Stimulated activated CD4-positive, alpha-beta T cell treated with anti-CD3 and anti-CD28 coated beads, Interleukin-1b, Interleukin-23, amount 100 ng/mL, for 1 hour (primary cell): Measurements from ENCODE around the gene MAGI1.
"Not testable (repeated sequence)": the region's sequence is repeated elsewhere in the genome, so short reads cannot be mapped to it uniquely, and the experiment has no call there.

Experiments
- DNase-seq, 2 donors: peaks; one replicate each; pipeline ENCODE4 v3.0.0-alpha.2; 2020; ENCODE audit warnings: low read depth in 2 of 2

MAGI1 gene

GRCh38 chr3:66038726-66039589 is at the start of gene MAGI1:
Gene MAGI1, minus strand, starts transcription at chr3:66038918. Its CDS starts 610 bp downstream, at chr3:66038308.
- DNase-seq, result no peak

DNA sequence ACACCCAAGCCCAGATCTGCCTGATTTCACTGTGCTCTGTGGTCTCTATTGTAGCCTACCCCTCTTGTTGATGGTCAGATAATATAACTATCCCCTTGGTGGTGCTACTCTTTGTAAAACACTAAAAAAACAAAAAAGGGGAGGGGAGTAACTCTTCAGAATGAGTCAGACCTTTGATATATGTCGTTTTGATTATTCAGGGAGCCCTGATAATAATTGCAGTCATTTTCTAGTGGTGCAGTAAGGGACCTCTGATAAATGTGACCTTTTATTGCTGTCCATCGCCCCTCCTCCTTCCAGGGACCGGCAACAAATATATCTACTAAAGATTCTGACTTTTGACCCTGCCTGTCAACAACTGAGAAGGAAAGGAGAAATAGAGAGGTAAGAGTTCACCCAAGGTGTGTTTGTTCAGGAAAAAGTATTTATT is 45.1 kb upstream of the MAGI1 start:
- DNase-seq, result no peak

- DNase-seq, result no peak
These were observed 44.5 kb upstream of the MAGI1 start for GRCh38 chr3:66083096-66083678.

DNA sequence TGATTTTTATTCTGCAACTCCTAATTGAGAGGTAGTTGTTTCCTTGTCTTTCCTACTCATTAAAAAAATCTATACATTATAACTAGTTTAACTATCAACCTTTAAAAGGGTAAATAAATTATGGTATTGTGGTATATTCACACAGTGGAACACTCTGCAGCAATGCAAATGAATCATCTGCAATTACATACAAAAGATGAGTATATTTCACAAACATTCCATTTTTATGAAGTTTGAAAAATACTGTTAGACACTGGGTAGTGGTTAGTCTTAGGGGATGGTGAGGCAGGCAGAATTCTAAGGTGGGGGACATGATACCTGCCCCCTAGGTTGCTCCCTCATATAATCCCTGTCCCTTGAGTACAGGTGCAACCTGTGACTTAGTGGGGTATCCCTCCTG is 44.0 kb upstream of the MAGI1 start:
- DNase-seq, result no peak

GRCh38 chr3:66080167-66080566 is 41.4 kb upstream of the MAGI1 start:
- DNase-seq, result no peak

- no peak for DNase-seq
These were observed 39.3 kb upstream of the MAGI1 start for GRCh38 chr3:66077973-66078372.

DNA sequence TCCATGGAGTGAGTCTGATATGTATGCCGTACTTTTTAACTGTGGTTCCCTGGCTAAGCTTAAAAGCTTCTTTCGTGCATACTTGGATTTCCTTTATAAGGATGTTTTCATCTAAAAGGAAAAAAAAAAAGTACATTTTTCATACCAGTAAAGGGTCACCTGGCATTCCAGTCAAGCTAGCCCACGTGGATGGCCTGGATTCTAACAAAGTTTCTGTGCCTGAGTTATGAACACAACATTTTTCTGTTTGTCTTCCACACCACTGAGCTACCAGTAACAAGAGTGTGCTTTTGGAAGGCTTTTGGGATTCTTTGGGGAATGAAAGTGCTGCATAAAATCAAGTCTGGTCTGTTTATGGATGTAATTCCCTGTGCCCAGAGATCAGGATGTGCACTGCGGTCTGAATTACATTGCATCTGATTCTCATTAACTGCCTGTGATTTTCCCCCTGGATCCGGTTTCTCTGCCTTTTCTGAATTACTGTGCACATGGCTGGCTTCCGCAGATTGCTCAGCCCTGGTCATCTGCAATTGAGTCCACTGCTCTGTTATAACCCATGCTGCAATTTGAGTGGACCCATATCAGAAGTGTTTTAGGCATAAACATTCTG is 38.2 kb upstream of the MAGI1 start:
- no peak for DNase-seq

- no peak for DNase-seq
These were observed 36.6 kb upstream of the MAGI1 start for GRCh38 chr3:66075281-66075680.

DNA sequence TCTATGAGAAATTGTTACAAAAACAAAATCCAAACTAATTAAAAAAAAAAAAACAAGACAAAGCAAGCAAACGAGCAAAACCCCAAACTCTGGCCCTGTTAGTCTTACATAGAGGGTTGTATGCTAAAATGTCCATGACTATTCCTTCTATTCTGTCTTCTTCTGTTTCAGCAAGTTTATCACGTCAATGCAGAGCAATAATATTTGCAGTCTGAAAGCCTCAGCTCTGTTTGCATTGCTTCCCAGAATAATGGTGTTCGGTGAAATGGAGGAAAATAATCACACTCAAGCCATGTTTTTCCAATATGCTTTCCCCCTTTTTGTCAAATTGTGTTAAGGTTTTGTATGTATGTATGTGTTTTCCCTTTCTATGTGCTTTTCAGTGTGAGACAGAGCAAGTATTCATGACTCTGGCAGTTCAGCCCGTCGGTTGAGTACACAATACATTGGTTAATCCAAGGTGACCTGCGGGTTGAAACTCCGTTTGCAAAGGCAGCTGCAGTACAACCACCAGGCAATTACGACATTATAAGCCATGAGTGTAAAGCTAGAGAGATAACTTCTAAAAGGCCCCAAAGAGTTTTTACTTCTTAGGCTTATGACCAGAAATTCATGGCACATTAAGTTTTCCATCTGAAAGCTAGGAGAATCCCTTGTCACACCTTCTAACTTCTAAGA is 34.9 kb upstream of the MAGI1 start:
- no peak for DNase-seq

GRCh38 chr3:66068255-66068654 is 29.5 kb upstream of the MAGI1 start:
- no peak for DNase-seq

DNA sequence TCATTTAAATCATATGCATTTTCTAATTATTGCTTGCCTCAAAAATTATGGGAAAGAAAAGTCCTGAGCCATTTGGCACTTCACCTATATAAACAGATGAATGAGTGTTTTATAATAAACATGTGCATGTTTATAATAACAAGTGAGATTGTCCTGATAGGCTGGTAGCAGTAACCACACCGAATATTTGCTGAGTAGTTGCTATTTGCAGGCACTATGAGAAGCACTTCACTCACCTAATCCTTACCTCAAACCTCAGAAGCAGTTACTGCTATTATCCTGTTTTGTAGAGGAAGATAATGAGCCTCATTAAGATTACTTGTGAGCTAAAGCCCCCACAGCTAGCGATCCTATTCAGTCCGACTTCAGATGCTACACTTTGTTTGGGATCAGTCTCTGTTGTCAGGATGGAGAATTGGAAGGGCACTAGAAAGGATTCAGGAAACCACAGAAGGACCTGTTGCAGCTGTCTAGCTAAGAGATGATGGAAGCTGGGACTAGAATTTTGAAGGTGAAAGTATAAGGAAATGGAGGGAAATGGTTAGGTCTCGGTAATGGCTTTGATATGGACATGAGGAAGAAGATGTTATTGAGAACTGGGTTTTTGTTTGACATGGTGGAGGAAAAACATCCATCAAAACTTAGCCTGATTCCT is 28.4 kb upstream of the MAGI1 start:
- DNase-seq, result no peak

GRCh38 chr3:66055289-66055688 is 16.6 kb upstream of the MAGI1 start:
- DNase-seq, result no peak

DNA sequence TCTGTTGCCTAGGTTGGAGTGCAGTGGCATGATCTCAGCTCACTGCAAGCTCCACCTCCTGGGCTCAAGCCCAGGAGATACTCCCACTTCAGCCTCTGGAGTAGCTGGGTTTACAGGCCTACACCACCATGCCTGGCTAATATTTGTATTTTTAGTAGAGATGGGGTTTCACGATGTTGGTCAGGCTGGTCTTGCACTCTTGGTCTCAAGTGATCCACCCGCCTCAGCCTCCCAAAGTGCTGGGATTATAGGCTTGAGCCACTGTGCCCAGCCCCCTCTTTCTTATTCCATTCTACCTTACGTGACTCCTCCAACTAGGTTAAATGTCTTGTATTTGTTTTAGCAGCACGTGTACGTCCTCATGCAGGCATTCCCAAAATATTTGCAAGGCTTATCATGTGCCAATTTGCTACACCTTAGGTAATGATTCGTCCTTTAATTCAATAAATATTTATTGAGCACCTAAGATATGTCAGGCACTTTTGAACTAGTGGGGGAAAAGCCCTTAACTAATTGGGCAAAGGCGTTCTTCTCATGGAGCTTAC is 14.9 kb upstream of the MAGI1 start:
- DNase-seq, result no peak

GRCh38 chr3:66052721-66053549 is 14.2 kb upstream of the MAGI1 start:
- DNase-seq, result no peak

DNA sequence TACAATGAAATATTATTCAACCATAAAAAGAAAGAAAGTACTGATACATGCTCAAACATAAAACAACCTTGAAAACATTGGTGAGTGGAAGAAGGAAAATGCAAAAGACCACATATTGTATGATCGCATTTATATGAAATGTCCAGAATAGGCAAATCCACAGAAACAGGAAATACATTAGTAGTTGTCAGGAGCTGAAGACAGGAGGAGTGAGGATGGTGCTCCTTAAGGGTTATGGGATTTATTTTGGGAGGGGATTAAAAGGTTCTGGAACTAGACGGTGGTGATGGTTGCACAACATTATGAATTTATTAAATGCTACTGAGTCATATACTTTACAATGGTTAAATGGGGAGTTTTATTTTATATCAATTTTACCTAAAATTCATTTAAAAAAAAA is 12.1 kb upstream of the MAGI1 start:
- no peak for DNase-seq

DNA sequence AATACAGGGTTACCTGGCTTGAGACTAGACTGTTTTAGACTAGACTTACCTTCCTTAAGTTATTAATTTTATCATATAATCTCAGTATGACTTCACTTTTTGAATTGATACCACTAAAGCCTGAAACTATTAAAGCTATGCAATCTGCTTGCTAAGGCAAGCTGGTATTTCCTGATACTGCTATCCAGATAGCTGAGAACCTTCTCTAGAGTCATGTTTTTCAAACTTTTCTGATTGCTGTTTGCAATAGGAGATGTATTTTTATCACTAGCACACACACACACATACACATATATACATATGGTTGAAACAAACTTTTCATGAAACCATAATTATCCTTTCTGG is 9.3 kb upstream of the MAGI1 start:
- DNase-seq, result no peak

- no peak for DNase-seq
These were observed 8.8 kb upstream of the MAGI1 start for GRCh38 chr3:66047311-66048050.

DNA sequence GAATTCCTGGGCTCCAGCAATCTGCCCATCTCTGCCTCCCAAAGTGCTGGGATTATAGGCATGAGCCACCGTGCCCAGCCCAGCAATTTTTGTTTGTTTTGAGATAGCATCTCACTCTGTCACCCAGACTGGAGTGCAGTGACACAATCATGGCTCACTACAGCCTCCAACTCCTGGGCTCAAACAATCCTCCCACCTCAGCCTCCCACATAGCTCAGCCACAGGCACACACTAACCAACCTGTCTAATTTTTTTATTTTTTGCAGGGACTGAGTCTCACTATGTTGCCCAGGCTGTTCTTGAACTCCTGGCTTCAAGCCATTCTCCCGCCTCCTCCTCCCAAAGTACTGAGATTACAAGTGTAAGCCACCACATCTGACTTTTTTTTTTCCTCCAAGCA is 7.6 kb upstream of the MAGI1 start:
- not testable (repeated sequence) for DNase-seq

DNA sequence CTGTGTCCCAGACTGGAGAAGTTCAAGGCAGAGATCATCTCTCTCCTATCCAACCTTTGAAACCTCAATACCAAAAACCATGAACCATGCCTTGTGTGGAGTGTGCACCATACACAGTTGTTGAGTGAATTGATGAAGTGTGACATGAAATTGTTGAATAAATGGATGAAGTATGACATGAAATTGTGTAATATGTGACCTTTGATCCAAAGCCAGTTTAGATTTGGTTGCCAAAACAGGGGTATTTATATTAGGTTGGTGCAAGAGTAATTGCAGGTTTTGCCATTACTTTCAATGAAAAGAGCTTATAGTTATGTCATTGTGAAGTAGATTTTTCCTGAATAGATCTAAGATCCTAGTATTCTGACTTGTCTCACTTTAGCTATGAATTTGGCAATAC is 3.1 kb upstream of the MAGI1 start:
- no peak for DNase-seq

DNA sequence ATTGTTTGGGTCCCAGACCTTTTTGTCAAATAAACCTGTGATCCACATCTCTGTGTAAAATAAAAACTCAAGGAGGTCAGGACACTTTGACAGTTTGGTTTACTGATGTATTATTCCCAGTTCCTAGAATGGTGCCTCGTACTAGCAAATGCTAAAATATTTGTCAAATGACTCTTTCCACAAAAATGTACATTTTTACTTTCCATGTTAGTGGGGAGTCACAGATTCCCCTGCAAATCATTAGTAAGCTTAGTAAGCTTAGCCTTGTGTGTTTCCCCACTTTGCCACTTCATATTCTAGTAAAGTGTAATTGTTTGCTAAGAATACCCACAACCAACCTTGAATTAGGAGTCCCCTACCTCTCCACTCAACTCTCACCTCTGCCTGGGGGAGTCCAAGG is 2.4 kb upstream of the MAGI1 start:
- no peak for DNase-seq
